Right ventricle myocardium superior (tissue), 1 donor: ENCODE results near the gene TSPAN9. TPM values are rescaled to one million over a fixed set of nuclear protein-coding genes. Genes with fewer than 3 reads are reported as not detected.

ENCODE experiments used
- ATAC-seq: fragments of 200-7000 bp; cut with Tn5 transposase; one replicate; pipeline ENCODE4 v1.9.1; 2020; ENCODE audit warnings: mild to moderate bottlenecking; ENCODE audit not compliant: poor library complexity
- DNase-seq: peaks from one replicate; pipeline ENCODE4 v3.0.0-alpha.2; 2020
- intact Hi-C: fragments of 100-400 bp; cut with DNase I; formaldehyde crosslinking; loops from one replicate; pipeline ENCODE4 v1.11.2; 2022
- total RNA-seq: library from RNA; stranded (reverse); fragmentation: NEBNext Ultra II Directional; extraction: Animal tissue kit (Norgen Biotek cat#: 25700); gene quantifications from one replicate; pipeline ENCODE4 v1.2.1, GENCODE V29; 2021
- donor health status: DM: no; HTN: yes; CAD: no; lungs with severe emphysema.

TSPAN9 gene
- total RNA-seq, 1 donor from 2014 or later = 156 TPM

DNA sequence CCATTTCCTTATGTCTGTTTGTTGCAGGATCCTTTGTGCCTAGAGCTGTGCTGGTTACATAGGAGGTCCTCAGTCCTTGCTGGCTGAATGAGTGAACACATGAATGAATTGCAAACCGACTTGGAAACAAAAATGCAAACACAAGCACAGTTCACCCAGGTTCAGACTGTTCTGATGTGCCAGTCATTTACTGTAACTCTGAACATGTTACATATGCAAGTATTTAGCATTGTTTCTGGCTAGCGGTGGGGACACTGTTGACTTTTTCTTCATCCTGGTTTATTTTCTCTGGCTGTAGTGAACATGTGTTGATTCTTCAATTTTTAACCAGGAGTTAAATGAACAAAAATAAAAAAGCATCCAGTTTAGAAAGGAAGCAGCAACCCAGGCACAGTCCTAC, 33.4 kb downstream of the TSPAN9 start:
- ATAC-seq = no peak
- intact Hi-C loops = no loop called here
- DNase-seq = no peak

DNA sequence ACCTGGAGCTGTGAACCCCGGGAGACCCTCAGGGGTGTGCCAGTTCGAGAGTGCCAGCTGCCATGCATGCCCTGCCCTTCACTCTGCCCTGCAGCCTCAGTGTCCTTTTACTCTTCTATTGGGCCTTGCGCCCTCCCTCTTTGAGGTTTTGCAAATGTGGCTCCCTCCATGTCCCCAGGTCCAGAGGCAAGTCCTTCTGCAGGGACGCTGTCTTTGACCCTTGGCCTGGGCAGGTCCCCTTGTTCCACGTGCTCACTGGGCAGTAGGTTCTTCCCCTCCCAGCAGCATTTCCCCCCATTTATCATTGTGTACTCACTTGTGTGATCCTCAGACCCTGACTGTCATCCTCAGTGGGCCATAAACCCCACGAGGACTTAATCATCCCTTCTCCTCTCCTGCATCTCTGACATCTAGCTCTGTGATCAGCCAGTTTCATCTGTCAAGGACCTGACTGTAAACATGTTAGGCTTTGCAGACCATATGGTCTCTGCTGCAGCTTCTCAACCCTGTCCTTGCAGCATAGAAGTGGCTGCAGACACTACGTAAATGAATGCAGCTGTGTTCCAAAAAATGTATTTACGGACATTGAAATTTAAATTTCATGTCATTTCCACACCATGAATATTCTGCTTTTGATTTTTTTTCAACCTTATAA, 36.6 kb downstream of the TSPAN9 start:
- ATAC-seq = no peak
- no peak for DNase-seq
- intact Hi-C loops = no loop called here

DNA sequence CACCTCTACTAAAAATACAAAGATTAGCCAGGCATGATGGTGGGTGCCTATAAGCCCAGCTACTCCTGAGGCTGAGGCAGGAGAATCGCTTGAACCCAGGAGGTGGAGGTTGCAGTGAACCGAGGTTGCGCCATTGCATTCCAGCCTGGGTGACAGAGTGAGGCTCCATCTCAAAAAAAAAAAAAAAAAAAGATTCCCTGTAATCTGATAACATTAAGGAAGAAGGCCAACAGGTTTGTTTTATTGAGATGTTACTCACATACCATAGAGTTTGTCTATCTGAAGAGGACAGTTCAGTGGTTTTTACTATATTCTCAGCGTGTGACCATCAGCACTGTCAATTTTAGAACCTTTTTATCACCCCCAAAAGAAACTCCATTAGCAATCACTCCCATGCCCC, 37.5 kb downstream of the TSPAN9 start:
- intact Hi-C loops = no loop called here
- ATAC-seq = no peak
- DNase-seq = no peak

DNA sequence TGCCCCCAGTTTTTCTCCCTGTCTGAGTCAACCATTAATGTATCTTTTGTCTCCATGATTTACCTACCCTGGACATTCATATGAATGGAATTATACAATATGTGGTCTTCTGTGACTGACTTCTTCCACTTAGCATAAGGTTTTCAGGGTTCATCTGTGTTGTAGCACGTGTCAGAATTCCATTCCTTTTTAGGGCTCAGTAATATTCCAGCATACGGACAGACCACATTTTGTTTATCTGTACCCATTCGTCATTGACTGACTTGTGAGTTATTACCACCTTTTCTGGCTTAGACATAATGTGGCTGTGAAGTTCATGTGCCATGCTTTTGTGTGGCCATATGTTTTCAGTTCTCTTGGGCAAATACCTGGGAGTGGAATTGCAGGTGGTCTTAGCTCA, 37.9 kb downstream of the TSPAN9 start:
- intact Hi-C loops = no loop called here
- no peak for ATAC-seq
- DNase-seq = no peak

DNA sequence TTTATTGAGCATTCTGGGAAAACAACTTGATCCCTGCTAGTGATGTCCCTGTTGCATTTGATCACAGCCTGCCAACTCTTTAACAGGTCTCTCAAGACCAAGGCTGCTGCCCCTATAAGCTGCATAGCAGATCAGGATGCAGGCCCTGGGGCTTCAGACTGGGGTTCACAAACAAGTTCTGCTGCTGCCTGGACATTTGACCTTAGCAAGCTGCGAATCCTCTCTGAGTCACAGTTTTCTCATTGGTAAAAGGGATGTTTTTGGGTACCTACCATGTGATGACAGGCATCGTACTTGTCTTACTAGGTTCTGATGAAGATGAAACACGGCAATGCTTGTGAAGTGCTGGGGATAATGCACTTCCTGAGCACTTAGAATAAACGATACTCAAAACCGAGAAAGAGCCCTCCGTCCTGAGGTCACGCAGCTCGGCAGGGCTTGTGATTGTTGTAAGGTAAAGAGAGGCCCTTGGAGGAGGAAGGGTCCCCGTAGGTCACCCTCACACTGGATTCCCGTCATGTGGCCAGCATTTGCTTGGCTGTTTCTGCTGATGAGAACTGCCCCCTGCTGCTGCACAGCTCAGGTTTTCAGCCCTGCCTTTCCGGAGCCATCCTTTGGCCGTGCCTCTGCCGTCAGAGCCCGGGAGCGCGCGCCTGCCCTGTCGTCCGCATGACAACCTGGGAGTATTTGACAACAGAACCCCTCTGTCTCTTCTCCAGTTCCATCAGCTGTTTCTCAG, 39.1 kb downstream of the TSPAN9 start:
- no peak for DNase-seq
- no peak for ATAC-seq
- intact Hi-C loops = no loop called here

DNA sequence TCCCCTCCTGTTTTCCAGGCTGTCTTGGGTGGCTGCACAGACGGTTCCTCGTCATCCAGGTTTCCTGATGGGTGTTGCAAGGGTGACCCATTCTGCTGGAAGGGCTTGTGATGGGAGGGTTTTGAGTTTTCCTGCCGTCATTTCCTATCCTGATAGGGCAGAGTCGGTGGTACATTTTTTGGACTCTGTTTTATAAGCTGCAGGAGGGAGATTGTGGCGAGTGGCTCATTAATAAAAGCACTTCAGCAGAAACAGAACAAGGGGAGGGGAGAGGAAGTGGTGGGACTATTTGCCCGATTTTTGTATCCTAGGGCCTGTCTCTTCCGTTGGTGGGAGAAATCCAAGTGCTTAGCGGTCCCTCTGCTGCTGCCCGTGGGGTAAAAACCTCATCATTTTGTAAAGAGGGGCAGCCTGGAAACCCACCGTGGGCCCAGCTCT, 40.0 kb downstream of the TSPAN9 start:
- DNase-seq (no peak), ATAC-seq (no peak)
- intact Hi-C loops = no loop called here

DNA sequence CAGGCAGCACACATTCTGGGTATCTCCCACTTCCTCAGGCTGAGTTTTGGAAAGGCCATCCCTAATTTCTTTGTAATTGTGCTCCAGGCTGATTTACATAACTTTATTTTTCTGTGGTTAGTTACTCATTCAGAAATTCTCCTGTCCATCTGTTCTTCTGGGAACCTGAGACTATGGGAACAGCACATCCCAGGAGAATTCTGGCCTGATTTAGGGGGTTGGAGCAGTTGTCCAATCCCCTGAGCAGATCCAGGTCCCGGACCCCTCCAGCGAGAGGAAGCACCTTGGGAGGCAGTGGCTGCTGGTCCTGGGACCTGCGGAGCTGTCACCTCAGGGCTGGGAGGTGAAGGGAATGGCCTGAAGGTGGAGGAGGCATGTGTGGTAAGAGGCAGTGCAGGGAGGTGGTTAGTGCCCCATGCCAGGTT, 40.4 kb downstream of the TSPAN9 start:
- DNase-seq (no peak), ATAC-seq (no peak)
- intact Hi-C loops = no loop called here

DNA sequence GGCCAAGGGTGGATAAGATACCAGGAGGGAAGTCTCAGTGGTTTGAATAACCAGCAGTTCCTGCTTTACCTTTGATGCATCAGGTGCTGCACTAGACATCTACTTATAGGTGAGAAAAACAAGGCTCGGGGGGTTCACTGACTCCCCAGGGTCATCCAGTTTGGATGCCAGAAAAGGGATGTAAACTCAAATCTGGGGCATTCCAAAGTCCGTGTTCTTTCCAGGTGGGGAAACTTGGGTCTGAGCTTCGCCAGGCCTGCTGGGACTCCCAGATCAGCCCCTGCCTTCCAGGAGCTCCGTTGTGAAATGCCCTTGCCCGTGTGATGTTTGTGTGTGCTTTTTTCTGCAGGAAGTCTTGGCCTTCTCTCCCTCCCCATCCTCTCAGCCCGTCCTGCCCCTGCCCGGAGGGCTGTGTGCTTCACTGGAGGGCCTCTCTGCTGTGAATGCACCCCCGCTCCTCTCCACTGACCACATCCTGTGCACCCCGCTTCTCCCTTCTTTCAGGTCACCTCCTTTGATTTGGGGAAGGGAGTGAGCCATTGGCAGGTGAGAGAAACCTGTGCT, 42.1 kb downstream of the TSPAN9 start:
- intact Hi-C loops = no loop called here
- ATAC-seq (no peak), DNase-seq (no peak)

DNA sequence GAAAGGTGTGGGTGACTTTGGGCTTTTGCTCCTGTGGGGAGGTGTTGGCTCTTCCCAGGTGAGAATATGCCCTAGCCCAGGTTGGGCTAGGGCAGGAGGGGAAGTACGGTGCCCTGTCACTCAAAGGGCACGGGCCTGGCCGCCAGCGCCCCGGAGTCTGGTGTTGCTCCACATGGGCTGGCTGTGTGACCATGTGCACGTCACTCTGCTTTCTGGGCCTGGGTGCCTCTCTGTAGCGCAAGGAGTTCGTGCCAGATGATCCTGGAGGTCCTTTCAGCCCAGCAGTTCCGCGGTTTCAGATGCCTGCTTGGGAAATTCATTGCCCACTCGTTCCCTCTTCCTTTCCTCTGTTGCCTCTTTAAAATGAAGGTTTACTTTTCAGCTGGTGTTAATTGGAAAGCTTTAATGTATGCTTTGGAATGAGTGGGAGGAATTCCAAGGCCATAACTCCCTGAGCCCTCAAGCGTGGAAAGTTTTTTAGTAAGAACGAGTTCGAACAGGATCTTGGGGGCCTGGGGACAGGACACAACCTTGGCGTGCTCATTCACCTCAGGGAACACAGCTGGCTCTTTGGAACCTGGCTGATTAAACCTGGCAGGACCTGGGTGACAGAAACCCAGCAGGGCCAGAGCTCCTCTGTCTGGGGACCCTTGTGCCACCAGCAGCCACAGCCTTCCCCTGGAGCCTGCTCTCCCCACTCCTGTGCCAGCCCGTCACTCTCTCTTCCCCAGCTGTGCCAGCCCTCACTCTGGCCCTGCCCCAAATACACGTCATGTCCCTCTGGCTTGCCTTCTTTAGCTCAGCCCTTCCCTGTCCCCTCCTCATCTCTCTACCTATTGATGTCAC, 42.8 kb downstream of the TSPAN9 start:
- ATAC-seq = peak; percentile 87
- intact Hi-C loops = loop anchor here (5.0 kb wide), 1 partner anchor 33 kb away; no protein-coding TSS in a partner anchor
- peak; percentile 83 for DNase-seq

DNA sequence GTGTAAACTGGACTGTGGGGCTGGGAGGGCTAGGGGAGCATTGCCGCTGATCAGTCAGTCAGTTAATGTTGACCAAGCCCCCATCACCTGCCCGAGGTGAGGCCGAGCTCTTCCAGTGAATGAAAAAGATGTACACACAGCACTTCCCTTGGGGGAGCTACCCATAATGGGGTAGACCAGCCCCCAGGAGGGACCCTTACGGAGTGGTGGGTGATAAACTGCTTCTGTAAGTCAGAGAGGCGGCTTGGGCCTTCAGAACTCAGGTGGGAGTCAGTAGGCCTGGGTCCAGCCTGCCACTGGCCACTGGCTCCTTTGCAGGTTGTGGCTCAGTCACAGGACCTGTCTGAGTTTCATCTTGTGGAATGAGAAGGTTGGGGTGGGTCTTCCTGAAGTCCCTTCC, 43.5 kb downstream of the TSPAN9 start:
- intact Hi-C loops = loop anchor here (5.0 kb wide), 1 partner anchor 33 kb away; no protein-coding TSS in a partner anchor
- DNase-seq = no peak
- ATAC-seq = no peak

DNA sequence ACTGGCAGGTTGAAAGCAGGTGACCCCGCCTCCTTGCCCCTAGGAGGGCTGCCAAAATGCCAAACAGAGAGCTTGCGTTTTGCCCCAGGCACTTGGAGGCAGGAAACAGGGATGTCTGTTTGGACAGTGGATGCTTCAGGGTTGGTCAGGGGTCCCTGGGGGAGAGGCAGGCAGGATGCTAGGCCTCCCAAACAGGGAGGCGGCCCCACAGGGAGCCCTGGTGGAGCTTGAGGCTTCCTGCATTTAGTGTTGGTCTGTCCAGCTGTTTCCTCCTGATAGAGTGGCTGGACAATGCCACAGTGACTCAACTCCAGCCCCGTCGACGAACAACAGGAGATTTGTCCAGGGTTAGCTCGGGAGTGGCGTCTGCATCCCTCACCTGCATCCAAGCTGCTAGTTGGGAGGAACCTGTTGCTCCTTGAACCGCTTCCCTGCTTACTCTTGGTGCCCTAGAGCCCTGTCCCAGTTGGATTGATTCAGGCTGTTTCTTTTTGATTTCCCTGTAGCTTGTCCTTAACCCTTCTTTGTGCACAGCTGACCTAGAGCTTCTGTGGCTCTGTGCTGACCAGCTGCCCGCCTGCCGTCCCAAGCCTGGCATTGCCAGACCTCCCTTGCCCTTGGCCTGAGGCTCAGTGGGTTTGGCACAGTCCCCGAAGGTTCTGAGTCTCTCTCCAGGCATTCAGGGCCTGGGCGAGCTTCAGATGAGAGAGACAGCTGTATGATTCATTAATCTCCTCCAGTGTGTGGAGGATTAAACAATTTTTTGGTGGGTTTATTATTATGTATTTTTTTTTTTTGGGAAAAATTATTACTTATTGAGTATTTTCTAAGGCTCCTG, 45.9 kb downstream of the TSPAN9 start:
- intact Hi-C loops = loop anchor here (5.0 kb wide), 1 partner anchor 36 kb away; no protein-coding TSS in a partner anchor
- peak; percentile 69 for DNase-seq
- peak; percentile 16 for ATAC-seq

DNA sequence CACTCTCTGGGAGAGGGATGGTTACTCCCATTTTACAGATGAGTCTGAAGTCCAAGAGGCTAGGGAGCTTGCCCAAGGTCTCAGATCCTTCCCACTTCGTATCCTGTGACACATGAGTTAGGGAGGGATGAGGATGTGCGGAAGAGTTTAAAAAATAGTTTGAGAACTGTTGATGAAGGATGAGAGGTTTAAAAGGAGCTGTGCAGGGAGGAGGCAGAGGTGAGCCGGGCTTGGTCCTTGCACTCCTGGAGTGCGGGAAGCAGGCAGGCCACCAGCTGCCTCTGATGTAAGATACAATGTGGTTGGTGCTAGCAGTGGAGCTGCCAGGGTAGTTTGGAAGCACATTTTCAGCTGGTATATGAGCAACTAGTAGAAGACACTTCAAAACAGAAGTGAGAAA, 46.5 kb downstream of the TSPAN9 start:
- no peak for ATAC-seq
- DNase-seq = no peak
- intact Hi-C loops = loop anchor here (5.0 kb wide), 1 partner anchor 36 kb away; no protein-coding TSS in a partner anchor

DNA sequence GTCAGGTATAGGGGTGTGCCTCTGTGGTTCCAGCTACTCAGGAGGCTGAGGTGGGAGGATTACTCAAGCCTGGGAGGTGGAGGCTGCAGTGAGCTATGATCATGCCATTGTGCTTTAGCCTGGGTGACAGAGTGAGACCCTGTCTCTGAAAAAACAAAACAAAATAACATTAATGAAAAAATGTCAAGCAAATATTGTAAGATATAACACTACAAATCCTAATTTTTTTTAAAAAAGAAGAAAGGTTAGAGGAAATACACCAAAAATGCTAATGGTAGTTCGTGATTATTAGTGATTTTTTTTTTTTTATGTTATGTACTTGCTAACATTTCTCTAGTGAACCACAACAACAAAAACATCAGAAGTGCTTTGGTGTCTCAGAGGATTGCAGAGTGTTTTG, 47.7 kb downstream of the TSPAN9 start:
- DNase-seq = no peak
- intact Hi-C loops = loop anchor here (5.0 kb wide), 1 partner anchor 38 kb away; no protein-coding TSS in a partner anchor
- ATAC-seq = no peak

DNA sequence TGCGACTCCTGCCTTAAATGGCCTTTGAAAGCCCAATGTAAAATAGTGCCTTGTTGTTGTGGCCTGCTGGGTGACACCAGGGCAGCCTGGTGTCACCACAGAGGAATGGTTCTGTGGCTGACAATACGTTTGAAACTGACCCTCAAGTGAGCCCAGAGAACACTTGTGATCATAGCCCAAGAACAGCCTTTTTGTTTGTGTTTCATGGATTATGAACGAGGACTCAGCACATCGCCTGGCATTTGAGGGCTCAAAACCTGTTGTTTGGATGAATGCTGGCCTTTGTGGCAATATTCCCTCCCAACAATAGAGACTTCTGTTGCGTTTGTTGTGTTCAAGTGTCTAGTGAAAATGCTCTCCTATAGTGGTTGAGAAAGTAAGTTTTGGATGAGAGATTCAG, 48.5 kb downstream of the TSPAN9 start:
- ATAC-seq (no peak), DNase-seq (no peak)
- intact Hi-C loops = no loop called here

DNA sequence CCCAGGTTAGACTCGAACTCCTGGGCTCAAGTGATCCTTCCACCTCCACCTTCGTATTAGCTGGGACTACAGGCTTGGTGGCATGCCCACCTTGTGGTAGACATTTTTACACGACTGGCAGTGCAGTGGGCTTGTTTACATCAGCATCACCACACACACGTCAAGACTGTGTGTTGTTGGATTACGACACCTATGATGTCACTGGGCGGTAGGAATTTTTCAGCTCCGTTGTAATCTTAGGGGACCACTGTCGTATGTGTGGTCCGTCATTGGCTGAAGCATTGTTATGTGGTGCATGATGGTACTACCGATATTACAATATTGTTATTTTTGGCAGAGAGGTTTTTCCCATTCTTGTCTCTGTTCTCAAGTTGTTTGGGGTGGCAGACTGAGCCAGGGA, 50.7 kb downstream of the TSPAN9 start:
- ATAC-seq = no peak
- DNase-seq = no peak
- intact Hi-C loops = no loop called here

DNA sequence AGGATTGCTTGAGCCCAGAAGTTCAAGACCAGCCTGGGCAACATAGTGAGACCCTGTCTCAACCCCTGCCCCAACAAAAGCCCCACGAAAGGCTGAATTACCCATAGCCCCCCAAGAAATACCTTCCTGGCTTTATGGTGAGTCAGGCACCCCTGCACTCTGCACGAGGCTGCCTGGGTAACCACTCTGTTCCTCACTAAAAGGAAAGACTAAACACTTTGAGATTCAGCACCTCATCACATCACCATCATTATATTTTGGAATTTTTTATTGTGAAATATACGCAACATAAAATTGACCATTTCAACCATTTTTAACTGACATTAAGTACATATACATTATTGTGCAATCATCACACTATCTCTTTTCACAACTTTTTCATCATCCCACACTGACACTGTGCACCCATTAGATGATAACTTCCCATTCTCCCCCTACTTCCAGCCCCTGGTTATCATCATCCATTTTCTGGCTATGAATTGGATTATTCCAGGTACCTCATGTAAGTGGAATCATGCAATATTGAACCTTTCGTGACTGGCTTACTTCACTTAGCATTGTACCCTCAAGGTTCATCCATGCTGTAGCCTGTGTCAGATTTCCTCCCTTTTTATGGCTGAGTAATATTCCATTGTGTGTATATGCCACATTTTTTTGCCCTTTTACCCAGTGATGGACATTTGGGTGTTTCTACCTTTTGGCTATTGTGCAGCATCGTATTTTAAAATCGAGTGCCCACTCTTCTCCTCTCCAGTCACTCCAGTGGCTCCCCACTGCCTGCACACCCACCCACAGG, 51.5 kb downstream of the TSPAN9 start:
- DNase-seq (no peak), ATAC-seq (no peak)
- intact Hi-C loops = no loop called here

DNA sequence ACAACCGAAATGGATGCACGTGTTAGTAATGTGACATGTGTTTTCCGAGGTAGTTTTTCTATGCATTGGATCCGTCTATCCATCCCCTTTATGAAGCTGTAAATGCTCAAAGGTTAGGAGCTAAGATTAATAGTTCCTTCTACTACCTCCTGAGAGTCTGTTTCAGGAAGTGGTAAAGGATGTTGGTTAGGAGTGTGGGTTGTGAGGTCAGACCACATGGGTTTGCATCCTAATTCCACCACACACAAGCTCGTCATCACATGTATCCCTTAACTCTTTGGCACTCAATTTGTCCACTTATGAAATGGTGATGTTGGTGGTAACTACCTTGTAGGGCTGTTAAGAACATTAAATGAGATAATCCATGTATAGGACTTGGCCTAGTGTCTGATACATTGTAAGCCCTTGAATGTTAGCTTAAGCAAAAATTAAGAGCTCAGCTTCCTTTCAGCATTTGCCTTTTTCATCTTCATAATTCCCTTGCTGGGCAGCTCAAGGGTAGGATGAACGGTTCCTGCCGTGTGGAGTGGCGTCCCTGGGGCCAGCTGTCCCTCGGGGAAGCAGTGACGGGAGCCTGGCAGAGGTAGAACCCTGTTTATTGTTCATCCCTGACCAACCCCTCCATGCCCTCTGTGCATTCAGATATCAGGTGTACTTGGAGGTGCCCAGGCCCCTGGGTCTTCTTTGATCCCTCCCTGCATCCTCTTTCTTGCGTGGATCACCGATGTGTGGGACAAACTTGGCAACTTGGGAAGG, 52.3 kb downstream of the TSPAN9 start:
- ATAC-seq (no peak), DNase-seq (no peak)
- intact Hi-C loops = no loop called here
